HG02970 (cell line): ENCODE results near the gene MBD3.
A peak's percentile ranks its signal among the peaks of the same experiment; 100 is the strongest.
"Not testable (repeated sequence)": the region's sequence is repeated elsewhere in the genome, so short reads cannot be mapped to it uniquely, and the experiment has no call there.

Experiments used
- ATAC-seq: cut with Tn5 transposase; IDR thresholded peaks from one replicate; pipeline ENCODE4 v1.9.1; 2021; ENCODE audit warnings: mild to moderate bottlenecking, moderate library complexity, moderate number of reproducible peaks; ENCODE audit not compliant: unreplicated experiment, low FRiP score

MBD3 gene

GRCh38 chr19:1592755-1593500 lies at the start of gene MBD3:
MBD3 (minus strand) TSS chr19:1592865; CDS start chr19:1592631, 234 bp downstream.
- peak; percentile 83 for ATAC-seq

GRCh38 chr19:1640893-1641448 lies 48.3 kb upstream of the MBD3 start:
- ATAC-seq = not testable (repeated sequence)

GRCh38 chr19:1636325-1637236 lies 43.9 kb upstream of the MBD3 start:
- no peak for ATAC-seq

GRCh38 chr19:1634938-1635243 lies 42.2 kb upstream of the MBD3 start:
- ATAC-seq = no peak

GRCh38 chr19:1634242-1634937 lies 41.7 kb upstream of the MBD3 start:
- ATAC-seq = no peak

GRCh38 chr19:1633269-1633826 lies 40.7 kb upstream of the MBD3 start:
- no peak for ATAC-seq

GRCh38 chr19:1632462-1633268 lies 40.0 kb upstream of the MBD3 start:
- no peak for ATAC-seq

- ATAC-seq = no peak
These were observed 39.0 kb upstream of the MBD3 start for GRCh38 chr19:1631557-1632100.

- ATAC-seq = no peak
These were observed 38.1 kb upstream of the MBD3 start for GRCh38 chr19:1630811-1631210.

- no peak for ATAC-seq
These were observed 37.3 kb upstream of the MBD3 start for GRCh38 chr19:1630012-1630411.

GRCh38 chr19:1629256-1629808 lies 36.7 kb upstream of the MBD3 start:
- no peak for ATAC-seq

- ATAC-seq = no peak
These were observed 34.5 kb upstream of the MBD3 start for GRCh38 chr19:1627194-1627593.

- ATAC-seq = no peak
These were observed 33.8 kb upstream of the MBD3 start for GRCh38 chr19:1626417-1627010.

GRCh38 chr19:1624458-1624857 lies 31.8 kb upstream of the MBD3 start:
- no peak for ATAC-seq

- no peak for ATAC-seq
These were observed 29.9 kb upstream of the MBD3 start for GRCh38 chr19:1622541-1622940.

- no peak for ATAC-seq
These were observed 29.3 kb upstream of the MBD3 start for GRCh38 chr19:1622007-1622406.

- ATAC-seq = no peak
These were observed 28.9 kb upstream of the MBD3 start for GRCh38 chr19:1621574-1621973.

- ATAC-seq = no peak
These were observed 28.4 kb upstream of the MBD3 start for GRCh38 chr19:1621021-1621420.

GRCh38 chr19:1620502-1620901 lies 27.8 kb upstream of the MBD3 start:
- no peak for ATAC-seq
